ENCODE data around the gene HSH2D. TPM values are rescaled to one million over a fixed set of nuclear protein-coding genes. Genes with fewer than 3 reads are reported as not detected.

Gene HSH2D
- total RNA-seq, 1 donor from 2014 or later: not detected

- Mint-ChIP-seq H3K27ac (ENCODE audit: unreplicated experiment) (no peak overlapping the region), H3K27me3 (ENCODE audit: low read depth, unreplicated experiment) (no peaks in the 10 kb centered on the region), H3K4me1 (ENCODE audit: low read depth, unreplicated experiment) (peaks cover 8% of the 10 kb centered on the region), H3K9me3 (ENCODE audit: unreplicated experiment) (no peaks in the 10 kb centered on the region), H3K36me3 (ENCODE audit: low read depth, unreplicated experiment) (peaks cover 40% of the 10 kb centered on the region), H3K4me3 (ENCODE audit: unreplicated experiment) (peak overlapping the region; percentile 58)
- H3K4me2 ChIP-seq (ENCODE audit: low read length): no peak overlapping the region
- no peaks in the 10 kb centered on the region for H3K4me1 ChIP-seq (ENCODE audit: insufficient read depth, low read length)
- no peak for DNase-seq (ENCODE audit: low read depth)
- TF ChIP-seq CTCF (IDR thresholded peaks at IDR 0.05; ENCODE audit: insufficient read depth, low read depth, low read length) (no peak), EZH2 (IDR thresholded peaks at IDR 0.05; ENCODE audit: insufficient read depth, low read length) (no peak)
- H3K9me3 ChIP-seq (ENCODE audit: insufficient read depth, low read depth, low read length): no peaks in the 10 kb centered on the region
- H3K9ac ChIP-seq (ENCODE audit: low read length): no peak overlapping the region
- no peaks in the 10 kb centered on the region for H3K27me3 ChIP-seq (ENCODE audit: insufficient read depth, low read length)
- H4K20me1 ChIP-seq (ENCODE audit: insufficient read depth, low read length): peaks cover 62% of the 10 kb centered on the region
- peaks cover 39% of the 10 kb centered on the region for H3K36me3 ChIP-seq (ENCODE audit: insufficient read depth, low read length)
- H2AFZ ChIP-seq (ENCODE audit: low read depth, low read length): no peak overlapping the region
- peaks cover 36% of the 10 kb centered on the region for H3K79me2 ChIP-seq (ENCODE audit: insufficient read depth, low read length)
- no peak overlapping the region for H3K27ac ChIP-seq (ENCODE audit: low read depth, low read length)
- no peak for FAIRE-seq
- H3K4me3 ChIP-seq (ENCODE audit: insufficient read depth, low read depth, low read length): no peak overlapping the region
Measured at GRCh38 chr19:16207063-16207462, 63.6 kb downstream of the HSH2D start.

- Mint-ChIP-seq H3K27me3 (ENCODE audit: low read depth, unreplicated experiment) (no peaks in the 10 kb centered on the region), H3K36me3 (ENCODE audit: low read depth, unreplicated experiment) (peaks cover 41% of the 10 kb centered on the region), H3K27ac (ENCODE audit: unreplicated experiment) (no peak overlapping the region), H3K4me1 (ENCODE audit: low read depth, unreplicated experiment) (peaks cover 4% of the 10 kb centered on the region), H3K4me3 (ENCODE audit: unreplicated experiment) (no peak overlapping the region), H3K9me3 (ENCODE audit: unreplicated experiment) (no peaks in the 10 kb centered on the region)
- no peak for FAIRE-seq
- H3K4me1 ChIP-seq (ENCODE audit: insufficient read depth, low read length): no peaks in the 10 kb centered on the region
- H3K9me3 ChIP-seq (ENCODE audit: insufficient read depth, low read depth, low read length): no peaks in the 10 kb centered on the region
- no peak overlapping the region for H2AFZ ChIP-seq (ENCODE audit: low read depth, low read length)
- TF ChIP-seq EZH2 (IDR thresholded peaks at IDR 0.05; ENCODE audit: insufficient read depth, low read length) (no peak), CTCF (IDR thresholded peaks at IDR 0.05; ENCODE audit: insufficient read depth, low read depth, low read length) (no peak)
- peaks cover 62% of the 10 kb centered on the region for H4K20me1 ChIP-seq (ENCODE audit: insufficient read depth, low read length)
- H3K4me3 ChIP-seq (ENCODE audit: insufficient read depth, low read depth, low read length): no peak overlapping the region
- H3K9ac ChIP-seq (ENCODE audit: low read length): no peak overlapping the region
- no peak overlapping the region for H3K27ac ChIP-seq (ENCODE audit: low read depth, low read length)
- no peaks in the 10 kb centered on the region for H3K27me3 ChIP-seq (ENCODE audit: insufficient read depth, low read length)
- DNase-seq (ENCODE audit: low read depth): no peak
- H3K79me2 ChIP-seq (ENCODE audit: insufficient read depth, low read length): peaks cover 36% of the 10 kb centered on the region
- H3K36me3 ChIP-seq (ENCODE audit: insufficient read depth, low read length): peaks cover 34% of the 10 kb centered on the region
- no peak overlapping the region for H3K4me2 ChIP-seq (ENCODE audit: low read length)
Measured at GRCh38 chr19:16207490-16208025, 64.1 kb downstream of the HSH2D start.

Other genes with a start within 250 kb of the HSH2D start
- not detected in 2 replicates for gene CYP4F2, start 245.6 kb upstream of the HSH2D start, total RNA-seq
- not detected in 2 replicates for gene CYP4F11, start 209.2 kb upstream of the HSH2D start, total RNA-seq
- not detected in 2 replicates for gene OR10H4, start 194.7 kb upstream of the HSH2D start, total RNA-seq
- 811 and 843 TPM in 2 replicates for gene TPM4, start 67.2 kb upstream of the HSH2D start, total RNA-seq
- 80.5 and 82.8 TPM in 2 replicates for gene RAB8A, start 31.8 kb upstream of the HSH2D start, total RNA-seq
- not detected in 2 replicates for gene CIB3, start 29.8 kb downstream of the HSH2D start, total RNA-seq
- 95.4 and 106 TPM in 2 replicates for gene FAM32A, start 41.7 kb downstream of the HSH2D start, total RNA-seq
- gene AP1M1, start 54.2 kb downstream of the HSH2D start, total RNA-seq: 87.6 and 90.8 TPM in 2 replicates
- gene KLF2, start 181.1 kb downstream of the HSH2D start, total RNA-seq: 1.9 and 2.0 TPM in 2 replicates

Measured in astrocyte (in vitro differentiated cells and primary cell).